ENCODE measurements around the gene SLC1A2.

The SLC1A2 gene

GRCh38 chr11:35355102-35355749 lies 64.1 kb downstream of the SLC1A2 start:
- DNase-seq (ENCODE audit: low read depth) = no peak
- TF ChIP-seq CTCF (conservative IDR thresholded peaks at IDR 0.05; ENCODE audit: low read depth, low read length) = no peak

DNA sequence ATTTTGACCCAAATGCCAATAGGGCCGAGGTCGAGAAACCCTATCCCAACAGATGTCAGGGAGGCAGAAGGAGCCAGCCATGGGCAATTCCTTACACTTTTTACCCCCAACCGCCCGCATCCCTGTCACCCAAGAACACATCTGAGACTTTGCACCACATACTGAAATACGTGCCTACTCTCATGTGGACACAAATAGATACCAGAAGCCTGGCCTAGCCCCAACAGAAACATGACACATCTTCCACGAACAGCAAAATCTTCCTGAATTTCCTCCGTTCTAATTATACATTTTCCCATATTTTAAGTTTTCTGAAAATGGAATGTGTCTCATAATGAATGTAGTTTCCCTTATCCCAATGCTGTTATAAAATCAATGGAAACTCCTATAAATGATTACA lies 64.7 kb downstream of the SLC1A2 start:
- H3K4me3 ChIP-seq (ENCODE audit: low read length) = no peak overlapping the region
- no peak for DNase-seq (ENCODE audit: low read depth)
- TF ChIP-seq CTCF (conservative IDR thresholded peaks at IDR 0.05; ENCODE audit: low read depth, low read length) = no peak

More at GRCh38 chr11:35355102-35355749, 64.1 kb downstream of the SLC1A2 start:
- no peak overlapping the region for H3K4me3 ChIP-seq (ENCODE audit: low read length)

- TF ChIP-seq CTCF (conservative IDR thresholded peaks at IDR 0.05; ENCODE audit: low read depth, low read length) = no peak
- peak; percentile 86 for DNase-seq (ENCODE audit: low read depth)
- no peak overlapping the region for H3K4me3 ChIP-seq (ENCODE audit: low read length)
Measured at GRCh38 chr11:35352077-35352888, 67.1 kb downstream of the SLC1A2 start.

DNA sequence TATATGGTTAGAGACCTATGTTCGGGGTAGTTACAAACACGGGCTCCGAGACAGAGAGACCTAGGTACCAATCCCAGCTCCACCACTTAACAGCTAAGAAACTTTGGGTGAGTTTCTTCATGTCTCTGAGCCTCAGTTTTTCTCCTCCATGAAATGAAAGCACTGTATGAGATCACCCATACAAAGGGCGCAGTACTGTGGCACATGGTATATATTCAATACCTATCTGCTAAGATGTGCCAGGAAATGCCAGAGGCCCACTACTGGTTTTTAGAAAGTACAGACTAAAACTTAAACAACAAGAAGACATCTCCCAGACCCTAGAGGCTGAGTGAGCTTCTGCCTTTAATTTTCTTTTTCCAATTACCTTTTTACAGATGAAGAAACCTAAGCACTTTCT lies 69.5 kb downstream of the SLC1A2 start:
- DNase-seq (ENCODE audit: low read depth) = no peak
- no peak overlapping the region for H3K4me3 ChIP-seq (ENCODE audit: low read length)
- no peak for TF ChIP-seq CTCF (conservative IDR thresholded peaks at IDR 0.05; ENCODE audit: low read depth, low read length)

GRCh38 chr11:35348898-35349687 lies 70.3 kb downstream of the SLC1A2 start:
- H3K4me3 ChIP-seq (ENCODE audit: low read length) = no peak overlapping the region
- DNase-seq (ENCODE audit: low read depth) = no peak
- TF ChIP-seq CTCF (conservative IDR thresholded peaks at IDR 0.05; ENCODE audit: low read depth, low read length) = no peak

DNA sequence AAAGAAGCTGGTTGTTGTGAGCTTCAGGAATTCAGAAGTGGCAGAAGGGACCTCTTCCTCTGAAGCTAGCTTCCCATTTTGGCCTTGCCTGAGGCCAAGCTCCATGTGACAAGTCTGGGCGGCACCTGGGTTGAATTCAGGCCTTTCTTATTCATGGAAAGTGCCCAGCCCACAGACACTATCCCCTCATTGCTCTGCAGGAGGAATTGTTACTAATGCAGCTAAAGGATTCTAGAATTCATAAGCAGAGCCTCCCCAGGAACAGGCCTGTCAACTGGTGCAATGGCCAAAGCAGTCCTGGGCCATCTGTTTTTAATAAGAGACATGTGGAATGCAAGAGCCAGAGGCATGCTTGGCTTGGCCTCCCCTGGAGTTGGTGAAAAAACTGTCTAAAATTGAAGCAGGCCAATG lies 71.4 kb downstream of the SLC1A2 start:
- DNase-seq (ENCODE audit: low read depth) = no peak
- no peak for TF ChIP-seq CTCF (conservative IDR thresholded peaks at IDR 0.05; ENCODE audit: low read depth, low read length)
- no peak overlapping the region for H3K4me3 ChIP-seq (ENCODE audit: low read length)
